HG02642 (cell line): ENCODE results near the gene PLCB3.

Experiments
- ATAC-seq: cut with Tn5 transposase; IDR thresholded peaks from one replicate; pipeline ENCODE4 v1.9.1; 2021; ENCODE audit warnings: mild to moderate bottlenecking; ENCODE audit not compliant: unreplicated experiment, poor library complexity

PLCB3 gene

GRCh38 chr11:64220271-64220670, 31.1 kb upstream of the PLCB3 start:
- ATAC-seq = no peak

GRCh38 chr11:64220798-64221197, 30.5 kb upstream of the PLCB3 start:
- ATAC-seq = no peak

GRCh38 chr11:64222651-64223000, 28.7 kb upstream of the PLCB3 start:
- ATAC-seq = no peak

GRCh38 chr11:64223001-64223651, 28.2 kb upstream of the PLCB3 start:
- no peak for ATAC-seq

GRCh38 chr11:64224151-64224890, 27.0 kb upstream of the PLCB3 start:
- ATAC-seq = no peak

GRCh38 chr11:64224891-64225607, 26.3 kb upstream of the PLCB3 start:
- ATAC-seq = no peak

- ATAC-seq = peak; percentile 48
Measured at GRCh38 chr11:64225608-64226506, 25.5 kb upstream of the PLCB3 start, which contains the start of the genes NUDT22 and TRPT1. Gene NUDT22, plus strand, starts transcription at chr11:64226274. Its CDS starts 379 bp downstream, at chr11:64226653. Gene TRPT1, minus strand, starts transcription at chr11:64226186. Its CDS starts 326 bp downstream, at chr11:64225860.

- peak; percentile 31 for ATAC-seq
Measured at GRCh38 chr11:64226507-64227051, 24.8 kb upstream of the PLCB3 start.

- no peak for ATAC-seq
Measured at GRCh38 chr11:64227405-64227956, 23.8 kb upstream of the PLCB3 start.

- ATAC-seq = no peak
Measured at GRCh38 chr11:64229090-64229743, 22.1 kb upstream of the PLCB3 start.

- no peak for ATAC-seq
Measured at GRCh38 chr11:64229744-64230170, 21.6 kb upstream of the PLCB3 start.

- ATAC-seq = peak; percentile 53
Measured at GRCh38 chr11:64230171-64230984, 21.0 kb upstream of the PLCB3 start, which contains the start of gene DNAJC4. Gene DNAJC4, plus strand, starts transcription at chr11:64230548. Its CDS starts 307 bp downstream, at chr11:64230855.

GRCh38 chr11:64230985-64231365, 20.4 kb upstream of the PLCB3 start:
- ATAC-seq = no peak

- ATAC-seq = no peak
Measured at GRCh38 chr11:64231546-64231945, 19.8 kb upstream of the PLCB3 start.

GRCh38 chr11:64232182-64232966, 19.0 kb upstream of the PLCB3 start:
- ATAC-seq = no peak

GRCh38 chr11:64232967-64233315, 18.4 kb upstream of the PLCB3 start:
- no peak for ATAC-seq

- ATAC-seq = peak; percentile 40
Measured at GRCh38 chr11:64233913-64234586, 17.3 kb upstream of the PLCB3 start, which contains the start of gene VEGFB. Gene VEGFB, plus strand, starts transcription at chr11:64234584. Its CDS starts 250 bp downstream, at chr11:64234834.
